Chondrocyte (in vitro differentiated cells): ENCODE results near the gene ZNF837. TPM values are rescaled to one million over a fixed set of nuclear protein-coding genes. Genes with fewer than 3 reads are reported as not detected.

Experiments
- DNase-seq: peaks from one replicate; pipeline ENCODE4 v3.0.0; 2021; ENCODE audit warnings: mixed read lengths, low spot score
- H3K27ac Mint-ChIP-seq: one replicate; pipeline ENCODE4 v1.8.0; 2021; ENCODE audit warnings: mild to moderate bottlenecking, moderate library complexity, mixed read lengths; ENCODE audit not compliant: unreplicated experiment
- H3K27me3 Mint-ChIP-seq: 2 replicates; pipeline ENCODE4 v1.8.0; 2021; ENCODE audit warnings: low read depth, mixed read lengths
- H3K36me3 Mint-ChIP-seq: 2 replicates; pipeline ENCODE4 v1.8.0; 2021; ENCODE audit warnings: low read depth, mixed read lengths
- H3K4me1 Mint-ChIP-seq: 2 replicates; pipeline ENCODE4 v1.8.0; 2021; ENCODE audit warnings: low read depth, mild to moderate bottlenecking, mixed read lengths
- H3K4me3 Mint-ChIP-seq: one replicate; pipeline ENCODE4 v1.8.0; 2021; ENCODE audit warnings: mild to moderate bottlenecking, moderate library complexity, mixed read lengths; ENCODE audit not compliant: unreplicated experiment
- H3K9me3 Mint-ChIP-seq: 2 replicates; pipeline ENCODE4 v1.8.0; 2021; ENCODE audit warnings: low read depth, mixed read lengths
- CTCF ChIP-seq: fragments of 200-600 bp; sonication (generic); IDR thresholded peaks from 2 replicates; pipeline ENCODE4 v1.5.0; 2021; ENCODE audit warnings: antibody characterized with exemption, mild to moderate bottlenecking, moderate library complexity
- total RNA-seq: library from RNA; stranded (reverse); gene quantifications from 3 replicates; pipeline ENCODE4 v1.2.1, GENCODE V29; 2021

ZNF837 gene
- total RNA-seq, 1 donor from 2014 or later = 2.5 TPM

GRCh38 chr19:58372311-58373133 is 8.3 kb downstream of the ZNF837 start:
- Mint-ChIP-seq H3K4me3 (no peak overlapping the region), H3K27me3 (no peaks in the 10 kb centered on the region), H3K9me3 (no peaks in the 10 kb centered on the region), H3K4me1 (no peaks in the 10 kb centered on the region), H3K27ac (no peak overlapping the region), H3K36me3 (no peaks in the 10 kb centered on the region)
- no peak for DNase-seq
- TF ChIP-seq CTCF = peak; percentile 50

GRCh38 chr19:58368561-58369360 is 12.1 kb downstream of the ZNF837 start:
- no peak overlapping the region for H3K4me3 Mint-ChIP-seq
- H3K36me3 Mint-ChIP-seq = peaks cover 3% of the 10 kb centered on the region
- H3K27me3 Mint-ChIP-seq = no peaks in the 10 kb centered on the region
- TF ChIP-seq CTCF = no peak
- no peak for DNase-seq
- no peak overlapping the region for H3K27ac Mint-ChIP-seq
- H3K4me1 Mint-ChIP-seq = no peaks in the 10 kb centered on the region
- no peaks in the 10 kb centered on the region for H3K9me3 Mint-ChIP-seq

- Mint-ChIP-seq H3K9me3 (no peaks in the 10 kb centered on the region), H3K4me3 (no peak overlapping the region), H3K27ac (no peak overlapping the region), H3K36me3 (peaks cover 3% of the 10 kb centered on the region), H3K27me3 (no peaks in the 10 kb centered on the region), H3K4me1 (no peaks in the 10 kb centered on the region)
- no peak for DNase-seq
- TF ChIP-seq CTCF = no peak
These were observed 13.0 kb downstream of the ZNF837 start for GRCh38 chr19:58367698-58368454.

- no peak overlapping the region for H3K4me3 Mint-ChIP-seq
- DNase-seq = no peak
- H3K36me3 Mint-ChIP-seq = peaks cover 3% of the 10 kb centered on the region
- H3K4me1 Mint-ChIP-seq = peaks cover 5% of the 10 kb centered on the region
- H3K27ac Mint-ChIP-seq = no peak overlapping the region
- TF ChIP-seq CTCF = no peak
- no peaks in the 10 kb centered on the region for H3K27me3 Mint-ChIP-seq
- H3K9me3 Mint-ChIP-seq = no peaks in the 10 kb centered on the region
These were observed 14.0 kb downstream of the ZNF837 start for GRCh38 chr19:58366585-58367430.
